T-helper 1 cell treated with Interleukin-12 subunit alpha and Interleukin-12 subunit beta and Interleukin-4 antibody, amounts not matched to agents 30 ng/mL and 1 ng/mL, for 36 hours (primary cell): ENCODE data around the gene TPST1. TPM values are rescaled to one million over a fixed set of nuclear protein-coding genes. Genes with fewer than 3 reads are reported as not detected.
"Not testable (repeated sequence)": the region's sequence is repeated elsewhere in the genome, so short reads cannot be mapped to it uniquely, and the experiment has no call there.

Source experiments
- intact Hi-C: fragments of 100-400 bp; cut with micrococcal nuclease; formaldehyde crosslinking; loops from one replicate; pipeline ENCODE4 v1.15.1; 2024
- total RNA-seq: library from RNA; stranded (reverse); gene quantifications from 2 replicates; pipeline ENCODE4 v1.2.3, GENCODE V29; 2022

Gene TPST1
- total RNA-seq, 1 donor from 2014 or later, result 0.42 TPM

GRCh38 chr7:66187905-66188304, 17.2 kb upstream of the TPST1 start:
- intact Hi-C loops, result no loop called here

GRCh38 chr7:66188645-66189044, 16.5 kb upstream of the TPST1 start:
- intact Hi-C loops, result no loop called here

GRCh38 chr7:66189695-66190503, 15.2 kb upstream of the TPST1 start:
- intact Hi-C loops, result no loop called here

- intact Hi-C loops, result no loop called here
These were observed 14.7 kb upstream of the TPST1 start for GRCh38 chr7:66190504-66190857.

- intact Hi-C loops, result no loop called here
These were observed 11.9 kb upstream of the TPST1 start for GRCh38 chr7:66193146-66193725.

DNA sequence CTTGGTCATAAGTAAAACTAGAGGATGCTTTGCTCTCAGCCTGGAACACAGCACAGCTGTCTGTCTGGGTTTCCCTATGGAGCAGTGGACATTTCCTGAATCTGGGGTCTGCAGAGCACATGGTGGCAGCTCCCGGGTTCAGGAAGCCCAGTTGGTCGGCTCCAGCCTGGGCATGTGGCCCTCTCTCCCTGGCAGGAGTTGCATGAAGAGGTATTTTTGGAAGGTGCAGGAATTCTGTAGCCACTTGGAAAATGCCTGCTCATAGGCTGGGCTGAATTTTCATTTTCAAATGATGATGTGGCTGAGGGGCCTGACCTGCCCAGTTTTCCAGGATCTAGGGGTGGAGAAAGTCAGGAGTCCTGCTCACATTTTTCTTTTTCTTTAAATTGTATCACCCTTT, 6.7 kb upstream of the TPST1 start:
- intact Hi-C loops, result no loop called here

DNA sequence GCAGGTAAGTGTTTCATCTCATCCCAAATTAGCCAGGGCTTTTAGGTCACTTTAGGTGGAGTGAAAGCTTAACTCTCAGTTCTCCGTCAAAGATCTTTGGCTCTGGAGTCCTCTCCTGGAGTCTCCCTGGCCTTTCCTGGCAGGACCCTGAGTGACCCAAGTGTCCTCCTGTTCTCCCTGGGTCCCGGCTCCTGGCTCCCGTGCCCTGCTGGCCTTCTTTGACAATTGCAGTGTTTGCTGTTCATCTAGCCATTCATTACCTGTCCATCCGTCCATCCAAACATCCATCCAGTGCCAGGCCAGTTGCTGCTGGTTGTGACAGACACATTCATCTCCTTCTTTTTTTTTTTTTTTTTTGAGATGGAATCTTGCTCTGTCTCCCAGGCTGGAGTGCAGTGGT, 6.2 kb upstream of the TPST1 start:
- intact Hi-C loops, result no loop called here

DNA sequence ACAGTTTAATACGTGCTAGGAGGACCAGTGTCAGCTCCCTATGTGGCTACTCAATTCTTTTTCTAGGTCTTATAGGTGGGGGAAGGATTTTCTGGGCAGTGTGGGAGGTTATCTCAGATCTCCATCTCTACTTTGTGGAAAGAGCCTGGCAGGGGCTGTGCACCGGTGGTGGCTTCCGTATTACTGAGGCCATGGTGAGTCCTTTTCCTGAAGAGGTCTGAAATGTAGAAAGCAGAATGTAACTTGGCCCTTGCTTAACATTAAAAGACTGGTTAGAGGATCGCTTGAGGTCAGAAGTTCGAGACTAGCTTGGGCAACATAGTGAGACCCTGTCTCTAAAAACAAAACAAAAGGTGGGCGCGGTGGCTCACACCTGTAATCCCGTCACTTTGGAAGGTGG, 2.7 kb upstream of the TPST1 start:
- intact Hi-C loops, result loop anchor here (10.0 kb wide), 2 partner anchors 212 to 1888 kb away; partner anchors contain the start of gene ZNF736

- intact Hi-C loops, result loop anchor here (1.0 to 10.0 kb wide), 9 partner anchors 58 to 1891 kb away; partner anchors contain the start of genes CRCP, VKORC1L1 and ZNF736
These were observed 582 bp downstream of the TPST1 start for GRCh38 chr7:66205741-66206090.

GRCh38 chr7:66206119-66206933, 1.2 kb downstream of the TPST1 start:
- intact Hi-C loops, result loop anchor here (5.0 to 10.0 kb wide), 5 partner anchors 59 to 1892 kb away; partner anchors contain the start of gene ZNF736

DNA sequence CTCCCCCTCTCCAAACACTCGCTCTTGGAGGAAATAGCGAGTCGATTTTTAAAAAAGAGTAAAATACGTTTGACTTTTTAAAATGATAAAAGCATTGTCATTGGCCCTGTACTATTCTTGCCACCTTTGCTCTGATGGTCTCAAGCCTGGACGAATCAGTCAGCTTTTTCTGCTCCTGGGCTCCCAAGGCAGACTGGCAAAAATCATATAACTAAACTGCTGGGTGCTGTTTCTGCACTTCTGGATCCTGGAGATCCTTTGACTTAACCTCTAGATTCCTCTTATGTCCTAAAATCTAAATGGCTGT, 1.8 kb downstream of the TPST1 start:
- intact Hi-C loops, result loop anchor here (5.0 to 10.0 kb wide), 5 partner anchors 60 to 1892 kb away; partner anchors contain the start of gene ZNF736

DNA sequence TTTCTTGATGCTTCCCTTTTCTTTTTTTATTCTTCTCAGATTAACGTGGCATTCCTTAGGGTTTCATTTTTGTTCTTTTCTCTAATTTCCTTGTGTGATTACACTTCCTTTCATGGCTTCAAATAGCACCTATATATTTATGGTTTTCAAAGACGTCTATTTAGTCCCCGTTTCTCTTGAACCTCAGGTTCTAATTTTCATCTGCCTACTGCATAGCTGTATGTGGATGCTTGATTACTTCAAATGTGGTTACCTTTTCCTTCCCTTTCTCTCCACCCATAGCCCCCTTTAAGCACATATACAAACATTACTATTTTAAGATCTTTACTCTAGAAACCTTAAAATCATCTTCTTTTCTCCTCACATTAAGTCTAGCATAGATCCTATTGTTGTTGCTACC, 2.4 kb downstream of the TPST1 start:
- intact Hi-C loops, result loop anchor here (5.0 to 10.0 kb wide), 5 partner anchors 60 to 1893 kb away; partner anchors contain the start of gene ZNF736

GRCh38 chr7:66211429-66211828, 6.3 kb downstream of the TPST1 start:
- intact Hi-C loops, result no loop called here

DNA sequence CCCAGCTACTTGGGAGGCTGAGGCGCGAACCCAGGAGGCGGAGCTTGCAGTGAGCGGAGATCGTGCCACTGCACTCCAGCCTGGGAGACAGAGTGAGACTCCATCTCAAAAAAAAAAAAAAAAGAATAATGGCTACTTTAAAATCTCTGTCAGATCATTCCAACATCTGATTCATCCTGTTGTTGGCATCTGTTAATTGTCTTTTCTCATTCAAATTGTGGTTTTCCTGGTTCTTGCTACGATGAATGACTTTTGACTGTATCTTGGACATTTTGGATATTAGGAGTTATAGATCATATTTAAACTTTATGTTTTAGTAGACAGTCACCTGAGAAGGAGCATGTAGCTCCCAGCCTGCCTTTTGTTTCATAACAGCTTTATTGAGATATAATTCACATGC, 8.5 kb downstream of the TPST1 start:
- intact Hi-C loops, result no loop called here

DNA sequence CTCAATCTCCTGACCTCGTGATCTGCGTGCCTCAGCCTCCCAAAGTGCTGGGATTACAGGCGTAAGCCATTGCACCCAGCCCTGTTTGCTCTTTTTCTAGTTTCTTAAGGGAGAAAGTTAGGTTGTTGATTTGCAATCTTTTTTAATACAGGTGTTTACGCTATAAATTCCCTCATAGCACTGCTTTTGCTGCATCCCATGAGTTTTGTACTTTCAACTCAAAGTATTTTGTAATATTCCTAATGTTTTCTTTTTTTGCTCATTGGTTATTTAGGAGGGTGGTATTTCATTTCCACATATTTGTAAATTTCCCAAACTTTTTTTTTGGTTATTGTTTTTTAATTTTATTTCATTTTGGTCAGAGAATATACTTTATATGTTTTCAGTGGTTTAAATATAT, 11.6 kb downstream of the TPST1 start:
- intact Hi-C loops, result no loop called here

DNA sequence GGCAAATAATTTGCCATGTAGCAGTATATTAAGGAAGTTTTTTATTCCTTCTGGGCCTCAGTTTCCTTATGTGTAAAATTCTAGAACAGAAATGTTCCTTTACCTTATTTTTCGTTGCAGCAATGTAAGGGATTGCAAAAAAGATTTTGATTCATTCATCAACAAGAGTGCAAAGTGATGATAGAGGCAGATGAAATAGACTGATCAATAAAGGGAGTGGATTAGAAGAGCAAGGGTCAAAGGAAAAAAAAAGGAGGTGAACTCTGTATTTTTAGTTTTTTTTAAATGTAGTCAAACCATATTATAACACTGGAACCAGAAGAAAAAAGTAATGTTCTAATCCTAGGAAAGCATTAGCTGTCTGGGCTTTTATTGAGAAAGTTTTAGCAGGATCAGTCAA, 14.7 kb downstream of the TPST1 start:
- intact Hi-C loops, result no loop called here

GRCh38 chr7:66221442-66221841, 16.3 kb downstream of the TPST1 start:
- intact Hi-C loops, result no loop called here

DNA sequence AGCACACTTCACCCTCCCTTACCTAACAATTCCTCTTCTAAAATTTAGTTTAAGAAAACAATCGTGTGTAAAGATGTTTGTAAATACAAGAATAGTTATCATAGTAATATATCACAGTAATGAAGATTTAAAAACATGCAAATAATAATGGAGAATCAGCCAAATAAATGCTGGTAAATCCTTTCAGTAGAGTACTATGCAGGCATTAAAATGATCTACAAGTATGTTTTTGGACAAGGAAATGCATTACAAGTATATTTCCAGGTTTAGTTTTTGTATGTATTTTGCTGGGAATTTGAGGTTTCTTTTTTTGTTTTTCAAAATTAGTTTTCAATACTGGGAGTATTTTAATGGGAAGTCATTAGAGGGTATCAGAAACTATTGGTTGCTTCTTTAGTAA, 22.7 kb downstream of the TPST1 start:
- intact Hi-C loops, result no loop called here

DNA sequence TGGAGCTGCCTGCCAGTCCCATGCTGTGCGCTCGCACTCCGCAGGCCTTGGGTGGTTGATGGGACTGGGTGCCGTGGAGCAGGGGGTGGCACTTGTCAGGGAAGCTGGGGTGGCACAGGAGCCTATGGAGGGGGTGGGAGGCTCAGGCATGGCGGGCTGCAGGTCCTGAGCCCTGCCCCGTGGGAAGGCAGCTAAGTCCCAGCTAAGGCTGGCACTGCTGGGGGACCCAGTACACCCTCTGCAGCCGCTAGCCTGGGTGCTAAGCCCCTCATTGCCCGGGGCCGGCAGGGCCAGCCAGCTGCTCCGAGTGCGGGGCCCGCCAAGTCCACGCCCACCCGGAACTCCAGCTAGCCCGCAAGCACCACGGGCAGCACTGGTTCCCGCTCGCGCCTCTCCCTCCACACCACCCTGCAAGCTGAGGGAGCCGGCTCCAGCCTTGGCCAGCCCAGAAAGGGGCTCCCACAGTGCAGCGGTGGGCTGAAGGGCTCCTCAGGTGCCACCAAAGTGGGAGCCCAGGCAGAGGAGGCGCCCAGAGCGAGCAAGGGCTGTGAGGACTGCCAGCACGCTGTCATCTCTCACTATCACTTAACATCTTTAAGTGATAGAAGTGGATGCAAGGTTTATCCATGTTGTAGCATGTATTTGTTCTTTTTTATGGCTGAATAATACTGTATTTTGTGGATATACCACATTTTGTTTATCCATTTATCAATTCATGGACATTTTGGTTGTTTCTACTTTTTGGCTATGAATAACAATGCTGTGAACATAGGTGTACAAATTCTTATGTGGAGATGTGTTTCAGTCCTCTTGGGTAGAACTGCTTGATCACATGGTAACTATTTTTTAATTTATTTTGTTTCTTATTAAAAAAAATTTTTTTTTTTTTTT, 26.4 kb downstream of the TPST1 start:
- intact Hi-C loops, result not testable (repeated sequence)

GRCh38 chr7:66233638-66234037, 28.5 kb downstream of the TPST1 start:
- intact Hi-C loops, result no loop called here

- intact Hi-C loops, result no loop called here
These were observed 31.7 kb downstream of the TPST1 start for GRCh38 chr7:66236713-66237303.
